Breast epithelium (tissue), 4 donors: ENCODE measurements around the gene SLC35C1. TPM values are rescaled to one million over a fixed set of nuclear protein-coding genes. Genes with fewer than 3 reads are reported as not detected.
A peak's percentile ranks its signal among the peaks of the same experiment; 100 is the strongest.

Experiments
- DNase-seq, 2 donors: peaks; one replicate each; pipeline ENCODE4 v3.0.0-alpha.2; 2019; ENCODE audit warnings: low spot score in 2 of 2
- H3K27ac ChIP-seq, 2 donors: fragments of 200-600 bp; sonication (generic) in 1 of 2; one replicate each; pipeline ENCODE4 v1.5.1; 2016 to 2019; ENCODE audit warnings: mild to moderate bottlenecking in 1 of 2
- H3K27me3 ChIP-seq, 2 donors: fragments of 200-600 bp; sonication (generic) in 1 of 2; one replicate each; pipeline versions ENCODE4 v1.5.1 to v1.6.0; 2017 to 2019; ENCODE audit warnings: control low read depth in 1 of 2, mild to moderate bottlenecking in 1 of 2
- H3K36me3 ChIP-seq: fragments of 200-600 bp; one replicate; pipeline ENCODE4 v1.5.1; 2019
- H3K4me1 ChIP-seq, 2 donors: fragments of 200-600 bp; sonication (generic); one replicate each; pipeline ENCODE4 v1.5.1; 2016 to 2019; ENCODE audit warnings: control low read depth in 1 of 2
- H3K4me3 ChIP-seq, 3 donors: fragments of 200-600 bp; sonication (generic); 1 replicate in 2 of 3; 2 replicates in 1 of 3; pipeline ENCODE4 v1.5.1; 2016 to 2019; ENCODE audit warnings: mild to moderate bottlenecking in 3 of 3, moderate library complexity in 2 of 3
- H3K9me3 ChIP-seq, 2 donors: fragments of 200-600 bp; sonication (generic) in 1 of 2; one replicate each; pipeline ENCODE4 v1.5.1; 2016 to 2019; ENCODE audit warnings: control low read depth in 1 of 2
- CTCF ChIP-seq, 3 donors: fragments of 450-650 bp; IDR thresholded peaks; one replicate each; pipeline ENCODE4 v1.5.1; 2016 to 2017; ENCODE audit warnings: antibody characterized with exemption in 3 of 3, mild to moderate bottlenecking in 3 of 3, moderate library complexity in 3 of 3
- POLR2A ChIP-seq: fragments of 450-650 bp; IDR thresholded peaks from one replicate; pipeline ENCODE4 v1.6.1; 2016; ENCODE audit warnings: antibody characterized with exemption, mild to moderate bottlenecking, moderate library complexity
- POLR2AphosphoS5 ChIP-seq, 3 donors: sonication (generic); formaldehyde crosslinking; IDR thresholded peaks; one replicate each; pipeline ENCODE4 v1.6.1; 2017; ENCODE audit warnings: antibody characterized with exemption in 3 of 3
- intact Hi-C: fragments of 100-400 bp; cut with DNase I; formaldehyde crosslinking; loops from one replicate; pipeline ENCODE4 v1.15.1; 2023; ENCODE audit warnings: low total_unique reads
- total RNA-seq, 3 donors: library from RNA; depleted of rRNA; stranded (reverse); fragments of >200 nt; gene quantifications; one replicate each; pipeline ENCODE4 v1.1.0, GENCODE V29; 2016

SLC35C1 gene
- 10 to 100 TPM; 18.1 to 49.1 (median 28.2) TPM for total RNA-seq

- no peaks in the 10 kb centered on the region for H3K27me3 ChIP-seq
- no peaks in the 10 kb centered on the region for H3K36me3 ChIP-seq
- no peaks in the 10 kb centered on the region for H3K9me3 ChIP-seq
- H3K4me3 ChIP-seq, result peak within 1 kb of the TSS; percentile 78 to 94 (median 87)
- DNase-seq, result peak; percentile 95 to 97
- peaks cover 14 to 26% of the 10 kb centered on the region in 2 donors for H3K4me1 ChIP-seq
- TF ChIP-seq CTCF (IDR thresholded peaks at IDR 0.05), result no peak
- TF ChIP-seq POLR2AphosphoS5 (IDR thresholded peaks at IDR 0.05), result peak; percentile 38 to 72 (median 67)
- TF ChIP-seq POLR2A, result peak; percentile 72
- peak within 1 kb of the TSS; percentile 94 to 96 for H3K27ac ChIP-seq
- intact Hi-C loops, result no loop called here
Observed at GRCh38 chr11:45804761-45805304, at the start of gene SLC35C1. TSS of gene SLC35C1 (plus strand) at chr11:45805149. CDS start at chr11:45805802, 653 bp downstream.

- DNase-seq, result no peak
- TF ChIP-seq POLR2A (no peak), POLR2AphosphoS5 (IDR thresholded peaks at IDR 0.05) (no peak), CTCF (IDR thresholded peaks at IDR 0.05) (no peak)
- Histone ChIP-seq H3K4me3 (no peak overlapping the region), H3K36me3 (no peaks in the 10 kb centered on the region), H3K27ac (peak overlapping the region in 1 of 2 donors; percentile 26), H3K27me3 (peaks cover 0 to 18% of the 10 kb centered on the region in 2 donors), H3K4me1 (no peaks in the 10 kb centered on the region), H3K9me3 (no peaks in the 10 kb centered on the region)
- intact Hi-C loops, result no loop called here
Observed at GRCh38 chr11:45755281-45755859, 49.6 kb upstream of the SLC35C1 start.

GRCh38 chr11:45756384-45757010 lies 48.5 kb upstream of the SLC35C1 start:
- DNase-seq, result peak in 1 of 2 donors; percentile 43
- no peaks in the 10 kb centered on the region for H3K4me1 ChIP-seq
- H3K9me3 ChIP-seq, result no peaks in the 10 kb centered on the region
- H3K27ac ChIP-seq, result no peak overlapping the region
- H3K27me3 ChIP-seq, result peaks cover 0 to 10% of the 10 kb centered on the region in 2 donors
- no peak overlapping the region for H3K4me3 ChIP-seq
- no peaks in the 10 kb centered on the region for H3K36me3 ChIP-seq
- intact Hi-C loops, result no loop called here
- TF ChIP-seq POLR2AphosphoS5 (IDR thresholded peaks at IDR 0.05) (no peak), POLR2A (no peak), CTCF (IDR thresholded peaks at IDR 0.05) (no peak)

- intact Hi-C loops, result no loop called here
- no peaks in the 10 kb centered on the region for H3K4me1 ChIP-seq
- TF ChIP-seq POLR2AphosphoS5 (IDR thresholded peaks at IDR 0.05), result no peak
- TF ChIP-seq CTCF (IDR thresholded peaks at IDR 0.05), result no peak
- no peak for TF ChIP-seq POLR2A
Observed at GRCh38 chr11:45757672-45758071, 47.3 kb upstream of the SLC35C1 start.

GRCh38 chr11:45761659-45762058 lies 43.3 kb upstream of the SLC35C1 start:
- Histone ChIP-seq H3K27ac (no peak overlapping the region), H3K27me3 (no peaks in the 10 kb centered on the region), H3K9me3 (no peaks in the 10 kb centered on the region), H3K4me3 (no peak overlapping the region), H3K36me3 (no peaks in the 10 kb centered on the region), H3K4me1 (no peaks in the 10 kb centered on the region)
- no peak for TF ChIP-seq POLR2AphosphoS5 (IDR thresholded peaks at IDR 0.05)
- TF ChIP-seq CTCF (IDR thresholded peaks at IDR 0.05), result no peak
- TF ChIP-seq POLR2A, result no peak
- peak in 1 of 2 donors; percentile 9 for DNase-seq
- intact Hi-C loops, result no loop called here

More at GRCh38 chr11:45757672-45758071, 47.3 kb upstream of the SLC35C1 start:
- Histone ChIP-seq H3K9me3 (no peaks in the 10 kb centered on the region), H3K27me3 (peaks cover 0 to 4% of the 10 kb centered on the region in 2 donors), H3K36me3 (no peaks in the 10 kb centered on the region), H3K4me3 (no peak overlapping the region), H3K27ac (no peak overlapping the region)
- DNase-seq, result no peak
